Activated CD8-positive, alpha-beta T cell treated with anti-CD3 and anti-CD28 coated beads for 36 hours (primary cell): ENCODE measurements around the gene LRRC14B. TPM values are rescaled to one million over a fixed set of nuclear protein-coding genes. Genes with fewer than 3 reads are reported as not detected.

Experiments
- ATAC-seq: fragments of 200-7000 bp; cut with Tn5 transposase; one replicate; pipeline ENCODE4 v1.10.0; 2021; ENCODE audit warnings: mild to moderate bottlenecking, moderate library complexity
- CTCF ChIA-PET: fragments of 350-600 bp; sonication (Branson Sonifier 250); formaldehyde crosslinking; loops from one replicate; lab custom pipeline; 2021; ENCODE audit warnings: antibody characterized with exemption; lab: Charles Lee
- POLR2A ChIA-PET: fragments of 350-600 bp; sonication (Branson Sonifier 250); formaldehyde crosslinking; loops from one replicate; lab custom pipeline; 2021; ENCODE audit warnings: antibody characterized with exemption; lab: Charles Lee
- DNase-seq: peaks from one replicate; pipeline ENCODE4 v3.0.0-alpha.2; 2020
- H3K27ac Mint-ChIP-seq: one replicate; pipeline ENCODE4 v1.8.0; 2021; ENCODE audit warnings: mild to moderate bottlenecking, mixed read lengths
- H3K27me3 Mint-ChIP-seq: one replicate; pipeline ENCODE4 v1.8.0; 2021; ENCODE audit warnings: mixed read lengths
- H3K36me3 Mint-ChIP-seq: one replicate; pipeline ENCODE4 v1.8.0; 2021; ENCODE audit warnings: low read depth, mixed read lengths
- H3K4me1 Mint-ChIP-seq: one replicate; pipeline ENCODE4 v1.8.0; 2021; ENCODE audit warnings: low read depth, mixed read lengths
- H3K4me3 Mint-ChIP-seq: one replicate; pipeline ENCODE4 v1.8.0; 2021; ENCODE audit warnings: mild to moderate bottlenecking, moderate library complexity, mixed read lengths
- H3K9me3 Mint-ChIP-seq: one replicate; pipeline ENCODE4 v1.8.0; 2021; ENCODE audit warnings: mixed read lengths
- intact Hi-C: fragments of 100-400 bp; cut with micrococcal nuclease; formaldehyde crosslinking; loops from one replicate; pipeline ENCODE4 v1.10.0; 2022
- total RNA-seq, 2 experiments: library from RNA; stranded (reverse); gene quantifications; one replicate each; pipeline ENCODE4 v1.2.3, GENCODE V29; 2021
- TF ChIP-seq, protein P1 (sequence below): fragments of 200-600 bp; IDR thresholded peaks from one replicate; pipeline ENCODE4 v1.8.0; 2022; ENCODE audit warnings: antibody characterized with exemption, mild to moderate bottlenecking

LRRC14B gene
- total RNA-seq, 2 experiments from 2014 or later: 0.16 TPM; not detected in 1

DNA sequence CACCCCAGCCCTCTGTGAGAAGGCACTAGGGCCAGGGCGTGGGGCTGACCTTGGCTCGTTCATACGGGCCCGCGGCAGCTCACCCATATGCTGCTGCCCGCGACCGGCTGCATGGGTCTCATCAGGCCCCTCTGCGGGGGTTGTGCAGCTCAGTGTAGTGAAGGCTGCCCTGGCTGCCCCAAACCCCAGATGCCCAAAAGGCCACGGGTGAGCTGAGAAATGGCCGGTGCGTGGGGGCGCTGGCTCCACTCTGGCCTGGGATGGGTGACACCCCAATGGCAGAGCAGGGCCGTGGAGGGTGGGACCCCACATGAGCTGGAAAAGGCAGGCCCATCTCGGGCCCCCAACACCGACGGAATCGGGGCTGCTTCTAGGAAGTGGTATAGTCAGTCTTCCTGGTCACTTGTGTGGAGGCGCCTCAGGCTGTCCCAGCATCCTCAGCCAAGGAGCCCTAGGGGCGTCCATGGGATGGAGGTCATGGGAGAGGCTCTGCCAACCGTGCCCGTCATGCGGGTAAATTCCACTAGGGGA is 19.4 kb upstream of the LRRC14B start:
- no peak for DNase-seq
- intact Hi-C loops: no loop called here
- Mint-ChIP-seq H3K27ac (no peak overlapping the region), H3K4me3 (no peak overlapping the region), H3K36me3 (no peaks in the 10 kb centered on the region), H3K9me3 (no peaks in the 10 kb centered on the region), H3K4me1 (no peaks in the 10 kb centered on the region), H3K27me3 (no peaks in the 10 kb centered on the region)
- CTCF ChIA-PET: no interaction called here
- POLR2A ChIA-PET: no interaction called here
- TF ChIP-seq, protein P1, sequence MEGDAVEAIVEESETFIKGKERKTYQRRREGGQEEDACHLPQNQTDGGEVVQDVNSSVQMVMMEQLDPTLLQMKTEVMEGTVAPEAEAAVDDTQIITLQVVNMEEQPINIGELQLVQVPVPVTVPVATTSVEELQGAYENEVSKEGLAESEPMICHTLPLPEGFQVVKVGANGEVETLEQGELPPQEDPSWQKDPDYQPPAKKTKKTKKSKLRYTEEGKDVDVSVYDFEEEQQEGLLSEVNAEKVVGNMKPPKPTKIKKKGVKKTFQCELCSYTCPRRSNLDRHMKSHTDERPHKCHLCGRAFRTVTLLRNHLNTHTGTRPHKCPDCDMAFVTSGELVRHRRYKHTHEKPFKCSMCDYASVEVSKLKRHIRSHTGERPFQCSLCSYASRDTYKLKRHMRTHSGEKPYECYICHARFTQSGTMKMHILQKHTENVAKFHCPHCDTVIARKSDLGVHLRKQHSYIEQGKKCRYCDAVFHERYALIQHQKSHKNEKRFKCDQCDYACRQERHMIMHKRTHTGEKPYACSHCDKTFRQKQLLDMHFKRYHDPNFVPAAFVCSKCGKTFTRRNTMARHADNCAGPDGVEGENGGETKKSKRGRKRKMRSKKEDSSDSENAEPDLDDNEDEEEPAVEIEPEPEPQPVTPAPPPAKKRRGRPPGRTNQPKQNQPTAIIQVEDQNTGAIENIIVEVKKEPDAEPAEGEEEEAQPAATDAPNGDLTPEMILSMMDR: no peak
- no peak for ATAC-seq

DNA sequence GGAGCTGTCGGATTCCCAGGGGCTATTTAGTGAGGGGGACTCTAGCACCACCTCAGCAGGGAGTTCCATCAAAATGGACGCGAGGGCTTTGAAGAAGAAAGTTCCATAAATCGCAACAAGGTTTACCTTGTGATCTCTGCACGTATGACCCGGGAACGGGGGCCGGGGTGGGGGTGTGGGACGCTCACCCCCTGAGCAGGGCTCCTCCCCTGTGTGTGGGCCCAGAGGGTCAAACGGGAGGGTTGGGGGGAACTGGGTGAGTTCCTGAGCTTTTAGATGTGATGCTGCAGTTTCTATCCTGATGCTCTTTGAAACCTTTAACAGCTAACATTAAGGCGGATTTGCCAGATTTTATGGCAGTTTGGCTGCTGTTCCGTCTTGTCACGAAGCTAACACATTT is 18.9 kb upstream of the LRRC14B start:
- ATAC-seq: no peak
- POLR2A ChIA-PET: no interaction called here
- intact Hi-C loops: no loop called here
- CTCF ChIA-PET: no interaction called here
- Mint-ChIP-seq H3K27me3 (no peaks in the 10 kb centered on the region), H3K36me3 (no peaks in the 10 kb centered on the region), H3K9me3 (no peaks in the 10 kb centered on the region), H3K27ac (no peak overlapping the region), H3K4me1 (no peaks in the 10 kb centered on the region), H3K4me3 (no peak overlapping the region)
- no peak for DNase-seq
- TF ChIP-seq, protein P1: no peak

DNA sequence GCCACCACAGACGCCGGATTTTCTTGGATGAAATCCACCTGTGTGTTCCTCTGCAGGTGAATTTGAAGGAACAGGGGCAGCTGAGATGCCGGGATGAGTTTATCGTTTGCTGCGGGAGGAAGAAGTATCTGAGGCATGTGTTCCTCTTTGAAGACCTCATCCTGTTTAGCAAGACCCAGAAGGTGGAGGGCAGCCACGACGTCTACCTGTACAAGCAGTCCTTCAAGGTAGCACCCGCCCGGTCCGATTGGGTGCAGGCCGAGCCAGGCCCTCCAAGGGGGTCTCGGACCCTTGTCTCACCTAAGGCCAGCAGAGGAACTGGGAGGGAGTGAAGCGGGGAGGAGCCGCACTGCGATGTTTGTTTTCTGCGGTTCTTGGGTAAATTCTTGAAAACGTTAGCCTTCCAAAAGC is 18.4 kb upstream of the LRRC14B start:
- CTCF ChIA-PET: no interaction called here
- Mint-ChIP-seq H3K27me3 (no peaks in the 10 kb centered on the region), H3K36me3 (no peaks in the 10 kb centered on the region), H3K4me1 (no peaks in the 10 kb centered on the region), H3K9me3 (no peaks in the 10 kb centered on the region), H3K4me3 (no peak overlapping the region), H3K27ac (no peak overlapping the region)
- DNase-seq (no peak), ATAC-seq (no peak)
- POLR2A ChIA-PET: no interaction called here
- TF ChIP-seq, protein P1: no peak
- intact Hi-C loops: no loop called here

DNA sequence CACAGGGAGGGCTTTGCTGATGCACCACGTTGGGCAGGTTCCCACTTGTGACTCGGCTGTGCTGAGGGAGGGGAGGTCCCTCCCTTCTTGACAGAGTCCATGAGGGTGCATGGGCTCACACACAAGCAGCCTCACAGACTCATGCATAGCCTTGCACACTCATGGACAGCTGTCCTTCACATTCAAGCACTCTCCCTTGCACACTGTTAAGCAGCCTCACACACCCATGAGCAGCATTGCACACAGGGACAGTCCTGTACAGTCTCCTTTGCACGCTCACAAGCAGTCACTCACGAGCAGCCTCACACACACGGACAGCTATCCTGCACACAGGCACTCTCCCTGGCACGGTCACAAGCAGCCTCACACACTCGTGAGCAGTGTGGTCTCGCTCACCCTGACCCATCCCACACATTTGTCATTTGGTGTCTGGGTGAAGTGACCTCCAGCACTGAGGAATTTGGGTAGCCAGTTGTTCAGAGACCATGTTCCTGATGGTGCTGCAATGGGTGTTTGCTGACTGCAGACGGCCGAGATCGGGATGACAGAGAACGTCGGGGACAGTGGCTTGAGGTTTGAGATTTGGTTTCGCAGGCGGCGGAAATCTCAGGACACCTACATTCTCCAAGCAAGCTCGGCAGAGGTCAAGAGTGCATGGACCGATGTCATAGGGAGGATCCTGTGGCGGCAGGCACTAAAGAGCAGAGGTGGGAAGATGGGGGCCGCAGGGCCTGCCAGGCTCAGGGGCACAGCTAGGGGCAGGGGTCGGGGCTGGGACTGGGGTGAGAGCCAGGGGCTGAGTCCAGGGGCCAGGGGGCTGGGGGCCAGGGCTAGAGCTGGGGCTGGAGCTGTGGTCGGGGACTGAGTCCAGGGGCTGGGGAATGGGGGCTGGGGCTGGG is 17.7 kb upstream of the LRRC14B start:
- H3K4me1 Mint-ChIP-seq: no peaks in the 10 kb centered on the region
- intact Hi-C loops: no loop called here
- ChIA-PET CTCF (no interaction called here), POLR2A (no interaction called here)
- TF ChIP-seq, protein P1: no peak
- no peak overlapping the region for H3K4me3 Mint-ChIP-seq
- no peaks in the 10 kb centered on the region for H3K27me3 Mint-ChIP-seq
- no peak for DNase-seq
- ATAC-seq: no peak
- no peaks in the 10 kb centered on the region for H3K36me3 Mint-ChIP-seq
- no peak overlapping the region for H3K27ac Mint-ChIP-seq
- no peaks in the 10 kb centered on the region for H3K9me3 Mint-ChIP-seq

DNA sequence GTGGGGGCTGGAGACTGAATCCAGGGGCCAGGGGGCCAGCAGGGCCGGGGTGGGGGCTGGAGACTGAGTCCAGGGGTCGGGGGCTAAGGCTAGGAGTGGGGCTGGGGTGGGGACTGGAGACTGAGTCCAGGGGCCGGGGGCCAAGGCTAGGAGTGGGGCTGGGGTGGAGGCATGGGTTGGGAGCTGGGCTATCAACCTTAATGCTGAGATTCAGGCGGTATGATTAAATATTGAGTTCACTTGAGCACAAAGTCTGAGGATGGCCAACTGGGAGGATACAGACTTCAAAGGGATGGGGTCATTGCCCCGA is 17.0 kb upstream of the LRRC14B start:
- ChIA-PET POLR2A (no interaction called here), CTCF (no interaction called here)
- intact Hi-C loops: no loop called here
- no peak overlapping the region for H3K27ac Mint-ChIP-seq
- H3K4me3 Mint-ChIP-seq: no peak overlapping the region
- no peaks in the 10 kb centered on the region for H3K36me3 Mint-ChIP-seq
- H3K4me1 Mint-ChIP-seq: no peaks in the 10 kb centered on the region
- no peaks in the 10 kb centered on the region for H3K27me3 Mint-ChIP-seq
- TF ChIP-seq, protein P1: no peak
- H3K9me3 Mint-ChIP-seq: no peaks in the 10 kb centered on the region
- ATAC-seq: no peak
- no peak for DNase-seq
